Erythroblast (primary cell): ENCODE measurements around the gene MCM6.

Source experiments
- GATA1 ChIP-seq: IDR thresholded peaks from 2 replicates; pipeline ENCODE4 v1.6.1; 2011; ENCODE audit warnings: low read depth, mild to moderate bottlenecking, control low read depth, low read length, moderate library complexity
- POLR2A ChIP-seq: IDR thresholded peaks from 2 replicates; pipeline ENCODE4 v1.6.1; 2011; ENCODE audit warnings: mild to moderate bottlenecking, low read length

DNA sequence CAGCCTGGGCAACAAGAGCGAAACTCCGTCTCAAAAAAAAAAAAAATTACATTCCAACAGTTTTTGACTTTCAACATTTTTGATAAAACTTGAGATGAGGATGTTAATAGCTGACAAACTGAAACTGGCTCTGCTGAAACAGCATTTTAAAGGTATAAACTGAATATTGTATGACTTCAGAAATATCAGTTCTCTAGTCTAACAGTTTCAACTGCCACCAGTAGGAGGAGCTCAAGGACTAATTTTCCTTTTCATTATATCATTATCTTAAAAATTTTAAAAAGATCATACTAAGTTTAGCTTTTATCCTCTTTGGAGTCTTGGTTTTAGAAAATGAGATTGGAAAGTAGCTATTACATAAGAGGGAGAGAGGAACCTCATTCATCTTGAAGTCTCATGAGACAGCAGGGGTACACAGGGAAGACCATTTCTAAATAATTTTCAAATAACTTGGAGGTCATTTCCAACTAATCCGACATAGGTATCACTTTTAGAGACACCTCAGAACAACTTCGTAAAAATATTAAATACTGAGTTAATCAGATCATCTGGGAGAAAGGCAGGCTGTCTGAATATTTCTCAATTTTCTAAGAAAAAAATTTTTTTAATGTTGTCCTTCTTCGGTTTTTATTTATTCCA lies 37.6 kb upstream of the MCM6 start:
- TF ChIP-seq POLR2A (no peak), GATA1 (no peak)
